HG02759 (cell line): ENCODE data around the gene SERTAD2.

Experiments used
- ATAC-seq: cut with Tn5 transposase; IDR thresholded peaks from one replicate; pipeline ENCODE4 v1.9.1; 2021; ENCODE audit warnings: mild to moderate bottlenecking, moderate library complexity; ENCODE audit not compliant: unreplicated experiment

Gene SERTAD2

DNA sequence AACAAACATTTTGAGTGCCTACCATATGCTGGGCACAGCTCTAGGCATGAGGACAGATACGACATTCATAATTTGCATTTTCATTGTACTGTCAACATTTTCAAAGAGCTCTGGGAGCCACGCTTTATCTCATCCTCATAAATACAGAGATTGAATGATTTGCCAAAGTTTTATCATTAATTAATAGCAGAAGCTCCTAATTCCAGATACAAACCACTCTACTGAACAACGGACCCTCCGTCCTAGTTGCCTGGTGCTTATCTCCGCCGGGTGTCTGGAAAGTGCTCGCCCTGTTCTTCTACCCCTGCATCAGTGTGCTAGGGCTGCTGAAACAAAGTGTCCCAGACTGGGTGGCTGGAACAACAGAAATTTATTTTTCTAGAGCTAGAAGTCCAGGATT is 23.8 kb downstream of the SERTAD2 start:
- ATAC-seq: no peak

DNA sequence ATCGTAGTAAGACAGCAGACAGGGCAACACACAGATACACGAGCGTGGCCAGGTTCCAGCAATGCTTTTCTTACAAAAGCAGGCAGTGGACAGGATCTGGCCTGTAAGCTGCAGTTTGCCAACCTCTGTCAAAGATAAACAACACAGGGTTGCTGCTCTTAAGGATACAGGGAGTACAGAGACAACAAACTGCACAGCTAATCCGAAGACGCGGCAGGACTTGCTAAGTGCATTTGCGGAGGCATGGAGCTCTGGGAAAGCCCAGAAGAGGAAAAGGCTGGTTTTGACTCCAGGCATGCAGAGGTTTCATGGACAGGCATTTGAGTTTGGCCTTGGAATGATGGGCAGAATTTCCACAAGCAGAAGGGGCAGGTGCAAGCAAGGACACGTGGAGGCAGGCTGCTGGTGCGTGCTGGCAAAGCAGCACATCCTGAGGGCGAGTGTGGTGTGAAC is 24.4 kb downstream of the SERTAD2 start:
- ATAC-seq: no peak

DNA sequence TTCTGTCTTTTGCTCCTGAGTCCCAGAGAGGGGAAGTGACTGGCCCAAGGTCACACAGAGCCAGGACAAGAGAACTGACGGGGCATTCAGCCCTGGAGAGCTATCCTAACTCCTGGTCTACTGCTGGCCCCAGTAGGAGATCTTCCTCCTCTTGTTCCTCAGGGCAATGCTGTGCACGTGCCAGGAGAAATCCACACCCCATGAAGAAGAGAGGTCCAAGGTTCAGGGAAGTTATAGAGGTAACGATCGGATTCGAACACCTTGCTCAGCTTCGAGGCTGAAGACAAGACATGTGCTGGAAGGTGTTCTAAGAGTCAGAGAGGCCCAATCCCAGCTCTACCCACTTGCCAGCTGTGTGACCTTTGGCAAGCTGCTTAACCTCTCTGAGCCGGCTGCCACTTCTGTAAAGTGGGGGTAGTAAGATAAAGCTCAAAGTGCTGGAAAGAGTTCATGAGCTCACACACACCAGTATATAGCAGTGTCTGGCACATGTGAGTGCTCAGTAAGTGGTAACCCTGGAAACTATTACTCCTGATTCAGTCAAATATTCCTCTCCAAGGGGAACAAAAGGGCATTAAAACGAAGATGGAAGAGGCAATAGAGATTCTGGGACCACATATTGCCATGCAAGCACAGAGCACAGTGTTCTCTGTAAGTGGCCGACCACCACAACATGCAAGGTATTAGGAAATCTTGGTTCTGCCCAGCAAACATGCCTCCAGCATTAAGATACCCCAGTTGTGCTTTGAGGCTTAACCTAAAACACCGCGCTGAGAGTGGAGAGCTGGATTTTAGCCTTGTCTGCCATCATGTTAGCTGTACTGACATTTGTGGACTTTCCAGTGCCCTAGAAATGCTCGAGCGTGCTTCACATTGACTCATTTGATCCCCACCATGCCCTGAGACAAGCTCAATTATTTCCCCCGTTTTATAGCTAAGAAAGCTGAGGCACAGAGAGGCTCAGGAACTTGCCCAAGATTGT is 25.6 kb downstream of the SERTAD2 start:
- no peak for ATAC-seq

DNA sequence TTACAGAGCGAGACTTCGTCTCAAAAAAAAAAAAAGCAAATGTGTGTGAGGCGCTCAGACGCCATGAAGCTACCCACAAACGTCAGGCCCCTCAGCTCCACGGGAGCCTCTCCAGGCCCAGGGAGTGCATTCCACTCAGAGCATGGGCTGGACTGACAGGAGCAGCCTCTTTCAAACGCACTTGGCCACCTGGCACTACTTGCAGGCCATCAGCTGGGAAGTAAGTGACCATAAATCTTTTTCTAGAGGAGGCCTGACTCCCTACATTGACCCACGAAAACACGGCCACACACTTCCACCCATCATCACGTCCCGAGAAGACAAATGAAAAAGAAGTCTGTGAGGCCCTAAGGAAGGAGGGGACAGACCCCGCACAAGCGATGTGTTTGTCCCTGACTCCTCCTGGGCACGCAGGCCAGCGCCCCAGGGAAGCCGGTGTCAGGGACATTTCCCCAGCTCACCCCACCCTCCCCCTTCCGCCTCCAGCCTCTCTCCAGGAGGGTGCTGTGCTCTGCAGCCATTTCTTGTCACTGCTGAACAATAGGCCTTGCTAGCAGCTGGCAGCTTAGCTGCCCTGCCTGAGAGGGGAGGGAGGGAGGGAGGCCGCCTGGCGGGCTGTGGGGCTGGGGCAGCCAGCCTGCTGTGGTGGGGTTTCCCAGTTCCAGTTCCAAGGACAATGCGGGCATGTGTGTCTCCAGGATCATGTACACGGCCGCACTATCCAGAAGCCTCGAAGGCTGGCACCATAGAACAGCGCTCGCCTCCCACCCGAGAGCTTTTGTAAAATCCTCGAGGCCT is 26.6 kb downstream of the SERTAD2 start:
- ATAC-seq: no peak

DNA sequence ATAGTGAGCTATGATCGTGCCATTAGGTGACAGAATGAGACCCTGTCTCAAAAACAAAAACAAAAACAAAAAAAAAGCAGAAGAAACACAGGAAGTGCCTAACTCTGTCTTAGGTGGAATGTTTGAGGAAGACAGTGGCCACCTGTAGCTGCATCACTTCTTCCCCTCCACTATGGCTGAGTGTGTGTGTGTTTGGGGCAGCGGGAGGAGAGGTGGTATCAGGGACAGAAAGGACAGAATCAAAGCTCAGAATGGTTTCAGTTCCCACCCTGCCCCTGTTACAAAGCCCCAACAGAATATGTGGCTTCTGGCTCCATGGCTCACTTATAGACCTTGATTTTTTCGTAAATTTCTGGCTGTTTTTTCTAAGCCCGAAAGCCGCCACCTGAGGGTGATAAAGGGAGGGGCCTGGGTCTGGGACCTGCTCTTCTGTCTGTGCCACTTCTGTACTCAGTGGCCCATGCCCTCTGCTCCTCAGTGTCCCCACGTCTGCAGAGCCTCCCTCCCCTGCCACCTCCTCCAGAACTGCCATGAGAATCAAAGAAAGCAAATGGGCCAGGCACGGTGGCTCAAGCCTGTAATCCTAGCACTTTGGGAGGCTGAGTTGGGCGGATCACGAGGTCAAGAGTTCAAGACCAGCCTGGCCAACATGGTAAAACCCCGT is 27.4 kb downstream of the SERTAD2 start:
- ATAC-seq: no peak

DNA sequence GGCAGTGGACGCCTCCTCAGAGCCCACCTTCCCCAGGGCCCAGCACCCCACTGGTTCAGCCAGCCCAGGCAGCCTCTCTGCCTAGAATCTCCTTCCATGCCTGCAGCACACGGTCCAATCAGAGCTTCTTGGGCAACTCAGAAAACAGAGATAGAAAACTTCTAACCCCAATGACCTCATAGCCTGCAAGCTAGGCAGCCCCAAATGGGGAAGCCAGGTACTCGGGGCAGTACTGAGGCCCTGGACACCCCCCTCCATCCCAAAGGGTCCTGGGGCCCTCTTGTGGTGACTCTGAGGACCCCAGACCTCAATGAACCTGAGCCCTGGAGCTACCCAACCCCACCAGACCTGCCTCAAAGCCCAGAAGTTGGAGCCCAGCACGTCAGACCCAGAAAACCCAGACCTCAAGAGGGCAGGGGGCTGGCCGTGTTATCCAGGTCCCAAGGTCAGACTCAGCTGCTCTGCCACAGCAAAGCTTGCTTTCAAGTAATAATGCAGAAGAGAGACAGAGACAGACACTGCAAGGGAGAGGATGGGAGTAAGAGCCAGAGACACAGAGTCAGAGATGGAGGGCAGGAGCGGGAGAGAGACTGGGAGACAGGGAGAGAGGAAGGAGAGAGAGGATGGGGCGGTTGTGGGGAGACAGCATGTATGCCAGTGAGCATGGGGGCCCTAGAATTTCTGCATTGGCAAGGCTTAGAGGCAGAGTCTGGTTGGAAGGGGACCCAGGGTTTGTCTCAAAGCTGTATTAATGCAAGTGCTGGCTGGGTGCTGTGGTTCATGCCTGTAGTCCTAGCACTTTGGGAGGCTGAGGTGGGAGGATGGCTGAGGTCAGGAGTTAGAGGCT is 28.2 kb downstream of the SERTAD2 start:
- ATAC-seq: no peak

DNA sequence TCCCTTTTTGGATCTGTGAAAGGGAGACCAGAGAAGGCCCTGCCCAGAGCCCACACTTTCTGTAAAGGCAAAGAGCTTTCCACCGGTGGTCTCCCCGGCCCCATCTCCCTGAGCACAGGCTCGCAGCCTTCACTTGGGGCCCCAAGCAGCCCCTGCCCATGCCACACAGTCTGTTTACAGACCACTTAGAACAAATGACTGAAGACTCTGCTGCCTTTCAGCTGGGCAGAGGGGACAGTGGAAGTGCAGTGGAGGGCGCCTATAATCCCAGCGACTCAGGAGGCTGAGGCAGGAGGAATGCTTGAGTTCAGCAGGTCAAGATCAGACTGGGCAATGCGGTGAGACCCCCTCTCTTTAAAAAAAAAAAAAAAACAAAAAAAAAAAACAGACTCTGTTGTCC is 28.9 kb downstream of the SERTAD2 start:
- ATAC-seq: no peak

DNA sequence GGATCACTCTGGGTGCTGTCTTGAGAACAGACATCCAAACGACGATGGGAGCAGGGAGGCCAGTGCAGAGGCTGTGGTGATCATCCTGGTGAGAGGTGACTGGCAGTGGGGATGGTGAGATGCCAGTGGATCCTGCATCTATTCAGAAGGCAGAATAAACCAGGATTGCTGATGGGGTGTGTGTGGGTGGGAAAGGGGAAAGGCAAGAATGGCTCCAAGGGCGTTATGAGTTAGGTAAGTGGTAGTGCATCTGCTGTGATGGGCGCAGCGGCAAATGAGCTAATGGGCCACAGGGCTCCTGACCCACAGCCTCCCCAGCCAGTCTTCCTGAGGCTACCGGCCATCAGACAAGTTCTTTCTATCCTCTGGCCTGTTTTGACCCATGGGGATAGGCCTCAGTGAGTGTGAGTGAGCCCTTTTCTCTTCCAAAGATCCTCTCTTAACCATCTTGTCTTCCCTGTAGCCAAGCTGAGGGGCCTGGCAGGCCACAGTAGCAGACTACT is 29.6 kb downstream of the SERTAD2 start:
- no peak for ATAC-seq

DNA sequence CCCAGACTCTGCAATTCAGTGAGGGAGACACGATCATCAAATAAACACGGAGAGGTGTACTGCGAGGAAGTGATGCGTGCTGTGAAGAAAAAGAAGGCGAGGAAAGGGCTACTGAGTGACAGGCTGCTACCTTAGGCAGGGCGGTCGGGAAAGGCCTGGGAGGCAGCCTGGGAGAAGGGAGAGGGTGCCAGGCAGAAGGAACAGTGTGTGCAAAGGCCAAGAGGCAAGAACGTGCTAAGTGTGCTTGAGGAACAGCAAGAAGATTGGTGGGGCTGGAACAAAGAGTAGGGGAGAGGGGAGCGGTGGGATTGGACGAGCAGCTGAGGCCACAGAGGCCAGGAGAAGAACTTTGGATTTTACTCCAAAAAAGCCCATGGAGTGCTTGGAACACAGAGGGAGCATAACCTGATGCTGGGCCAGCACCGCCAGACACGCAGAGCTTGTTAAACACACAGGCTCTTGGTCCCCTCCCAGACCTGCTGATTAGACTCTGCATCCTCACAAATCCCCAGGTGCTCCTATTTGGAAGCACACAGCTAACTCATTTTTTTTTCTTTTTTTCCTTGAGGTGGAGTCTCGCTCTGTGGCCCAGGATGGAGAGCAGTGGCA is 30.4 kb downstream of the SERTAD2 start:
- no peak for ATAC-seq

DNA sequence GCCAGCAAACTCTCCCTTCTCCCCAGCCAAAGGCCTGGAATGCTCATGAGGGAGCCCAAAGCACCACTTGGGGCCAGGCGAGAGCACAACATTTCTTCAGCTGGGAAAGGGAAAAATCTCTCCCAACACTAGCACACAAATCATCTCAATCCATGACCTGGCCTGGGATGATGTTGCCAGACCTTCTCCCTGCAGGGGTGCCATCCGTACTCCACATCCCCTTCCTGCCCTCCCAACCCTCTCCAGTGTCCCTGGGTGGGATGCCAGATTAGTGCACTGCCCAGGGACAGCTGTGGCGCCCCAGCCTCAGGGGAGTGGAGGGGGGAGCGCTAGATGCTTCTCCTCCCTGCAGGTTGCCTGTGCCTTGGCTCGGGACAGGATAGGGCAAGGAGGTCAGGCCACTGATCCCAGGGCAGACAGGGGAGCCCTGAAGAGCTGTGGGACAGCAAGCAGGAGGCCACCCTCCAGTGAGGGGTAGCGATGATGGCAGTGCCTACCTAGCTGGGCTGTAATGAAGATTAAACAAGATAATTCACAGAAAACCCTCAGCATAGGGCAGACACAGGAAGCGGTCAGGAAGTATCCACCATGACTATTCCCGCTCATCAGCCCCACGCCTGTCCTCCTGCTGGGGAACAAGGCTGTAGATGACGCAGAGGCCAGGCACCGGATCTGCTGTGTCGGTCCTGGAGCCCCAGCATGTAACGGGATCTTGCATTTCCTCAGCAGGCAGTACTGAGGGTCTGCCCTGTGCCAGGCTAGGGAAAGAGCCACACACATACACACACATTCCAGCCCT is 31.1 kb downstream of the SERTAD2 start:
- no peak for ATAC-seq

DNA sequence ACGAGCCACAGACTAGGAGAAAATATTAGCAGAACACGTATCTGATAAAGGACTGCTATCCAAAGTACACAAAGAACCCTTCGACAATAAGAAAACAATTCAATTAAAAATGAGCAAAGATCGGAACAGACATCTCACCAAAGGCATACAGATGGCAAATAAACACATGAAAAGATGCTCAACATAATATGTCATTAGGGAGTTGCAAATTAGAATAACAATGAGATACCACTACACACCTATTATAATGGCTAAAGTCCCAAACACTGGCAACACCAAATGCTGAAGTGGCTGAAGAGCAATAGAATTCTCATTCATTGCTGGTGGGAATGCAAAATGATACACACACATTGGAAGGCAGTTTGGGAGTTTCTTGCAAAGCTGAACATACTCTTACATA is 33.1 kb downstream of the SERTAD2 start:
- ATAC-seq: no peak

DNA sequence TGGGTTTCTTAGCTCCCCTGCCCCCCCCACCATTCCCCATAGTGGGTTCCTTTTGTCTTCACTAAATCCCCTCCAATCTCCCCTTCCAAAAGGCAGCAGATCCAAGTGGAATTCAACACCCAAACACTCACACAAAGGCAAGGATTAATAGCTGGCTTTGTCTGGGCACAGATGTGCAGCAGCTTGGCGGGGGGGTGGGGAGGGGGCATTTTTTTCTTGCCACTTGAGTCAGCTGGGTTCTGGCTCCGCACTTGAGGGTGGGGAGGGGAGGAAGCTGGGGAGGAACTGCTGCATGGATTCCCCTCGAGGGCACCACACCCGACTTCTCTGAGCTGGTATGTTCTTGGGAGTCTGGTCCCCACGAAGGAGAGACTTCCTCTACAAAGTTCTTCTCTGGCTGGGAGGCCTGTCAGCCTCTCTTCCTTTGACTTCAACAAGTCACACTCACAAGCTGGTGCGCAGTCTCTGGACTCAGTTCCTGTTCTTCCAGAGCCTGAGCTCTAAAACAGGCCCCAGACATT is 36.0 kb downstream of the SERTAD2 start:
- ATAC-seq: no peak

DNA sequence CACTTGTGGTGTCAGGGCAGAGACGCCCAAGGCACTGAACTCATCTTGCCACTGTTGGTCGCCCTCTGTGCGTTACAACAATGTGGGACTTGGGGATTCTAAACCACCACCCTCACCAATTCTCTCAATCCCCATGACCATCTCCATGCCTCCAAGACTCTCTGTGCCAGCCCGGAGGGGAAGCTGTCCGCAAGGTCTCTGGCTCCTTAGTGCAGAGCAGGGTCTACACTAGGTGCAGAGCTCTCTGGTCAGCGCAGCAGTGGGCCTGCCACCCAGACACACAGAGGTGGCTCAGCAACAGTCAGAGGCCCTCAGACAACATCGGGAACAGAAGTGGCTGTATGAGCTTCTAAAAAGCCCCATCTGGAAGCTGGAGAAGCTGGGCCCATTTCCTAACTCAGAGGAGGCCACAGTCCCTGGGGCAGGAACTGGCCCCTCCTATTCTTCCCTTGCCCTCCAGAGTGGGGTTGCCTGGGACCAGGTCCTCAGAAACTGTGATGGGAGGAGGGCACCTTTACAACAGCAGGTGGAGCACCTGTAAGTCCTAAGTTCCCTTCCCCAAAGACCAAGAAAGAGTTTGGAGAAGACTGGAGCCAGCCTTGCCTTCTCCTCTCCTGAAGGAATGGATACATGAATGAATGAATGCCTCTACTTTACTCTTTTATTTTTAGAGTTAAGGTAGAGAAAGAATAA is 37.7 kb downstream of the SERTAD2 start:
- ATAC-seq: no peak

DNA sequence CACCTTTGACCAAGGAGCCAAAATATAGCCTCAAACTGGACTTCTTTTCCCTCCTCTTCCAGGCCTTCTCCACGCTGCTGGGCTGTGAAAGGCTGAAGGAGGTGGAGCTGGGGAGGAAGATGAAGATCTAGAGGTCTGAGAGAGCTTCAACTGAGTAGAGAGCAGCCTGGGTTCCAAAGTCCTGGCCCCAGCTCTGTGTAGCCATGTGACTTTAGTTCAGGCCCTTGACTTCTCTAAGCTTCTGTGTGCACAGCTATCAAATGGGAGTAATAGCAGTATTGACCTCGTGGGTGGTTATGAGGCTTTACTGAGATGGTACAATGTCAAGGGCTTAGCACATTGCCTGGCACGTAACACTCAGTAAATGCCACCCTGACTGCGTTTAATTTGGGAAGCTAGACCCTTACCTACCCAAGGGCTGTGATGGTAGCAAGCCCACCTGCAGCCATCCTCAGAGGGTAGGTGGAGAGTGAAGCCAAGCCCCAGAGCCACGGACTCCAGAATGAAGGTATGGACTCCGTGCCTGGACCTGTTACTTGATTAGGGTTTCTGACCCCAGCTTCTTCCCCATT is 38.4 kb downstream of the SERTAD2 start:
- no peak for ATAC-seq

DNA sequence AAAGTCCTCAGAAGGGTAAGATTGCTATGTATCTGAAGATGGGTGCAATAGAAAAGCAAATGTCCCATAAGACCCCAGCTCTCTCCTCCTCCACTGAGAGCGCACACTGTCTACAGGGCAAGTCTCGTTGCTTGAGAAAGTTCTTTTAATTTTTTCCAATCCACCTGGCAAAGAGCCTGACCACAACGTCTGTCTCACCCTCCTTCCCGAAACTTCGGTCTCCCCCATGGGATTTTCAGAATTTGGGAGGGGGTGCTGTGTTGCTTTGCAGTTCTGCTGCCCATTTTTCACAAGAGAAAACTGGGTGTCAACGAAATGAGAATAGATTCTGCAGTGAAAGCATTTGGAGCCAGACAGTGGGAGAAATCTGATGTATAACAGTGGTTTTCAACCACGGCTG is 40.4 kb downstream of the SERTAD2 start:
- no peak for ATAC-seq

DNA sequence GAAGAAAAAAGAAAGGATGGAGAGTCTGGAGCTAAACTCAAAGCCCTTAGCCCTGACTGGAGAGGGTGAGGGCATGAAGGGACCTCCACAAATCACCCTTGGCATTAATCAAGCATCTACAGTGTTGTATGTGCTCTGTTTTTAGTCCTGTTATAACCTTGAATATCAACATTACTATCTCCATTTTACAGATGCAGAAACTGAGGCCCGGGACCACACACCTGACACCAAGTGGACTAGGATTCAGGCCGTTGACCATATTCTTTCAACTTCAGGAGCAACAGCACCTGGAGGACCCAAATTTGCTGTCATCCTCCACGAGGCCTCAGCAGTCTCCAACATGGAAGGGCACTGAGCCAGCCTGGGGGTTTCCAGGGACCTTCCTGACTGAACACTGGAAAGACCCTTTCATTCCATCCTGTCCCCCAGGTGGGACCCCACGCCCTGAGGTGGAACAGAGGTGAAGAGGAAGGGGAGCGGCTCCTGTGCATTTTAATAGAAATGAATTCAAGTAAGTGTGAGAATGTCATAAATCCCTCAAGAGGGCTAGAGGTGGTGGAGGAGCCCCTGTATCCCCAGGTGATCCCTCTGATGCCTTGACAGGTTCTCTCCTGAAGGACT is 41.0 kb downstream of the SERTAD2 start:
- ATAC-seq: no peak

DNA sequence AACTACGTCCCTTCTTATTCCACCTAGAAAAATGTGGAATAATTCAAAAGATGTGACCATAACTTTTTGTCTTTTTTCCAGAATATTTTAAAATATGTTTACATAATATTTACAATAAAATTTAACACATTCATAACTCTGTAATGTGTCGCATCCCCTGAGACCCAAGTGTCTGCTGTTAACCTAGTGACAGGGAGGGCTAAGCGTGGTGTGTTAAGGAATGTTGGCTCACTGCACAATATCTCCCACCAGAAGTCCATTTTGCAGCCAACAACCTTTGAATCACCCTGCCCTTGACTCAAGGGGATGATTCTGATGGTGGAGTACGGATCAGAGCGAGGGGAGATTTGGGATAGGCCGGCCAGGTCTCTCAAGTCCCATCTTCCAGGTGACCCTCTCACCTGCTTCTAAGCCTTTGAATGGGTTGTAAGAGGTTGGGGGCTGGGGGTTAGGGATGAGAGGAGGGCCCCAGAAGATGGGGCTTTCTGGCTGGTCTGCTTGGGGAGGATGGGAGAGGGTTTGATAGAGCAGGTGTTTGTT is 43.3 kb downstream of the SERTAD2 start:
- ATAC-seq: no peak
